Stimulated activated CD4-positive, alpha-beta T cell treated with anti-CD3 and anti-CD28 coated beads, Interleukin-4, amount 100 ng/mL, for 1 hour (primary cell): Measurements from ENCODE around the gene TEX101.
"Not testable (repeated sequence)": the region's sequence is repeated elsewhere in the genome, so short reads cannot be mapped to it uniquely, and the experiment has no call there.

Experiments
- DNase-seq: peaks from one replicate; pipeline ENCODE4 v3.0.0-alpha.2; 2020

Gene TEX101, protein sequence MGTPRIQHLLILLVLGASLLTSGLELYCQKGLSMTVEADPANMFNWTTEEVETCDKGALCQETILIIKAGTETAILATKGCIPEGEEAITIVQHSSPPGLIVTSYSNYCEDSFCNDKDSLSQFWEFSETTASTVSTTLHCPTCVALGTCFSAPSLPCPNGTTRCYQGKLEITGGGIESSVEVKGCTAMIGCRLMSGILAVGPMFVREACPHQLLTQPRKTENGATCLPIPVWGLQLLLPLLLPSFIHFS

GRCh38 chr19:43414554-43414953, at the start of gene TEX101:
Gene TEX101, plus strand, starts transcription at chr19:43414890. Its CDS starts 1,030 bp downstream, at chr19:43415920.
- no peak for DNase-seq

- DNase-seq: not testable (repeated sequence)
Measured at GRCh38 chr19:43365677-43366076, 49.0 kb upstream of the TEX101 start.

- DNase-seq: no peak
Measured at GRCh38 chr19:43367822-43368221, 46.9 kb upstream of the TEX101 start.

GRCh38 chr19:43368897-43369296, 45.8 kb upstream of the TEX101 start:
- DNase-seq: not testable (repeated sequence)

- DNase-seq: no peak
Measured at GRCh38 chr19:43371909-43372308, 42.8 kb upstream of the TEX101 start.

DNA sequence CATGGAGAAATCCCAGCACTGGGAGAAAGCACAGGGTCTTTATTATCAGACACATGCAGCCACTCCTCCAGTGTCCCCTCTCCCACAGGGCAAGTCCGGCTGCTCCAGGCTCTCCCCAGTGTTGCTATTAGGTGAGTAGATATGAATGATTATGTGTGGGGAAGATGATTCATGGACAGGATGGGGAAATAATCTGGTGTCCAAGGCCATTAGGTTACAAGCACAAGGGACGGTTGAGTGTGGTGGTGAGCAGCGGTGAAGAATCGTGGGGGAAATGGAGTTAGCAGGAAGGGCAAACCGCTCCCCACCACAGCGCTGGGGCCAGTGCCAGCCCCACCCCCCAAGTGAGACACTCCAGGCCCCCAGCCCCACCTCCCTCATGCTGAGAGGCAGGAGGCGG, 42.2 kb upstream of the TEX101 start:
- no peak for DNase-seq

- not testable (repeated sequence) for DNase-seq
Measured at GRCh38 chr19:43377624-43378023, 37.1 kb upstream of the TEX101 start.

GRCh38 chr19:43380008-43380407, 34.7 kb upstream of the TEX101 start:
- DNase-seq: no peak

GRCh38 chr19:43380771-43381386, 33.8 kb upstream of the TEX101 start:
- DNase-seq: no peak

GRCh38 chr19:43382586-43383216, 32.0 kb upstream of the TEX101 start:
- not testable (repeated sequence) for DNase-seq

- DNase-seq: not testable (repeated sequence)
Measured at GRCh38 chr19:43383254-43383653, 31.4 kb upstream of the TEX101 start.

DNA sequence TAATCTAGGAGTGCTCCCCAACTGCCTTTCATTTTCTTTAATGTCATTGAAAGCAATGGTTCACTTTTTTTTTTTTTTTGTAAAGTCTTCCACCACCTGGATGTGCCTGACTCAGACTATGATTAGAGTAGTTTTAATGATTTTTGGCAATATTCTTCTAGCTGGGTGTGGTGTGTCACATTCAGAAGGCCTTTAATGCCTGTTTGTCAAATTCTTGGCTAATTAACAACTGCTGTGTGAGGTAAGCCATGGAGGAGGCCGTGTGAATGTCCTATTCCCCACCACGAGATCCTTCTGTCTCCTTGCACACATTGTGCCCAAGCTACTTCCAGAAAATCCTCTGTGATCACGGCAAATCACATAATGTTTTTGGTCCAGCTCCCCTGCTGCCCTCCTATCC, 30.9 kb upstream of the TEX101 start:
- DNase-seq: not testable (repeated sequence)

GRCh38 chr19:43390903-43391551, 23.7 kb upstream of the TEX101 start:
- DNase-seq: not testable (repeated sequence)

GRCh38 chr19:43391552-43391935, 23.1 kb upstream of the TEX101 start:
- DNase-seq: not testable (repeated sequence)

DNA sequence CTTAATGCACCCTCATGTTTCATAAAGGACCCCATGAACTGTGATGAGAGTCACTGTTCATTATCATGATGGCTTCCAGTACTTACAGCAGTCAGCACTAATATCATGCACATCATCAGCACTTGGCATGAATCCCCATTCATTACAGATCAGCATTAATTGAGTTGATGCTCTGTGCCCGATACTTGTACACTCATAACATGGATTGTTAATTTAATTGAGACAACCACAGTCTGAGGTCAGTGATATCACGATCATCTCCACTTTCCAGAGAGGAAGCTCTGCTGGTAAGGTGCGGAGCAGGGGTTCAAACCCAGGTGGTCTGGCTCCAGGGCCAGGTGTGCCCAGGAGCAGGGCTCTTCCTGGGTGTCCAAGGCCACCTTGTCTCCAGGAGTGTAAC, 21.2 kb upstream of the TEX101 start:
- DNase-seq: not testable (repeated sequence)

GRCh38 chr19:43395561-43395960, 19.1 kb upstream of the TEX101 start:
- no peak for DNase-seq

DNA sequence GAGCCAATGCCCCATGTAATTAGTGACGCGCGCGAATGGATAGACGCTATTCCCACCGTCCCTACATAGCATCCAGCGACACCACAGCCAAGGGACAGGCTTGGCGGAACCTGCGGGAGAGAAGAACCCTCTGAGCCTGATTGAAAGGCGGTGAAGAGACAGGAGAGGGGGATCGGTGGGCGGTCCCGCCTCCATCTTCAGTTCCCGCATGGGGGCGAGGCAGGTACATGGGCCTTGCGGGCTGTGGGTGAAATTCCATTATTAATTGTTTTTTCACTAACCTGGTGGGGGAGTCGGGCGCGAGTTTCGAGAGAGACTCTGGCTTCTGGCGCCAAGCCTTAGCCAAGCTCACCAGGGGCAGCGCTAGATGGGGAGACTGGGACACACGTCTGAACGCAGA, 8.4 kb upstream of the TEX101 start:
- no peak for DNase-seq

GRCh38 chr19:43407416-43408005, 7.2 kb upstream of the TEX101 start:
- no peak for DNase-seq

- no peak for DNase-seq
Measured at GRCh38 chr19:43408043-43408442, 6.6 kb upstream of the TEX101 start.

- DNase-seq: no peak
Measured at GRCh38 chr19:43409415-43409814, 5.3 kb upstream of the TEX101 start.

DNA sequence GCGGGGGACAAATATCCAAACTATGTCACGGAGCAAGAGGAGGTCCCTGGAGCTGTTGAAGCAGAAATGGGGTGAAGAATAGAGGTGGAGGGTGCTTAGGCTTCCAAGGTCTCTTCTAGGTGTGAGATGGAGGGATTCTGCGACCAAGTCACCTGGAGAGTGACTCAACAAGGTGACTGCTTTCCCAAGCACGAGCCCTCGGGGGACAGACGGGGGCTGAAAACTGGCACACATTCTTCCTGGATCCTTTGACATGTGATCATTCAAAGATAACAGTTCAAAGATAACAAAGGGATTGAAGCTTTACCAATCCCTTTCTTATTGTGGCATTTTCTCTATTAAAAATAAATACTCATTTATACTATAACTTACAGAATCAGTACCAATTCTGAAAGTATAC, 2.2 kb upstream of the TEX101 start:
- no peak for DNase-seq

GRCh38 chr19:43416951-43417623, 2.4 kb downstream of the TEX101 start:
- no peak for DNase-seq

- no peak for DNase-seq
Measured at GRCh38 chr19:43420954-43421353, 6.3 kb downstream of the TEX101 start.
